HG03064 (cell line): ENCODE measurements around the gene PTH2R.
"Not testable (repeated sequence)": the region's sequence is repeated elsewhere in the genome, so short reads cannot be mapped to it uniquely, and the experiment has no call there.

ENCODE experiments used
- ATAC-seq: cut with Tn5 transposase; IDR thresholded peaks from one replicate; pipeline ENCODE4 v1.9.1; 2021; ENCODE audit warnings: low read depth; ENCODE audit not compliant: unreplicated experiment

PTH2R gene

DNA sequence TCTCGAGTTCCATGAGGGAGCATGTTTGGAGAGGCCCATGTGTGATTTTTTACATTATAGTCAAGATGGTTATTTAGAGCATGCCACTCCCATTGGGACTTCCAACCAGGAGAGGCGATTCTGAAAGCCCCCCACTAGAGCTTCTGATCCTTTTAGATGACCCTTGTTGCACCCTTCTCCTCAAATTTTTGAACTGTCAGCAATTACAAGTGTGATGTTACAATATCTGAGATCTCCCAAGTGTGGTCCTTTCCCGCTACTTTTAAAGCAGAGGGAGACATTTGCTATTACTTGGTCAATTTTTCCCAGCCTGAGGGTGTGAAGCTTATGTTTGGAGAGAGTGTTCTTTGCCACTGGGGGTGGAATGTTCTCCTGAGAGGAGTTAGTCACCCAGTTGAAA, 16.7 kb upstream of the PTH2R start:
- no peak for ATAC-seq

- ATAC-seq: no peak
Observed at GRCh38 chr2:208392300-208392699, 14.3 kb upstream of the PTH2R start.

DNA sequence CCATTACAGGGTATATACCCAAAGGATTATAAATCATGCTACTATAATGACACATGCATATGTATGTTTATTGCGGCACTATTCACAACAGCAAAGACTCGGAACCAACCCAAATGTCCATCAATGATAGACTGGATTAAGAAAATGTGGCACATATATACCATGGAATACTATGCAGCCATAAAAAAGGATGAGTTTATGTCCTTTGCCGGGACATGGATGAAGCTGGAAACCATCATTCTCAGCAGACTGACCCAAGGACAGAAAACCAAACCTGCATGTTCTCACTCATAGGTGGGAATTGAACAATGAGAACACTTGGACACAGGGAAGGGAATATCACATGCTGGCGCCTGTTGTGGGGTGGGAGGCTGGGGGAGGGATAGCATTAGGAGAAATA, 9.8 kb upstream of the PTH2R start:
- ATAC-seq: not testable (repeated sequence)

DNA sequence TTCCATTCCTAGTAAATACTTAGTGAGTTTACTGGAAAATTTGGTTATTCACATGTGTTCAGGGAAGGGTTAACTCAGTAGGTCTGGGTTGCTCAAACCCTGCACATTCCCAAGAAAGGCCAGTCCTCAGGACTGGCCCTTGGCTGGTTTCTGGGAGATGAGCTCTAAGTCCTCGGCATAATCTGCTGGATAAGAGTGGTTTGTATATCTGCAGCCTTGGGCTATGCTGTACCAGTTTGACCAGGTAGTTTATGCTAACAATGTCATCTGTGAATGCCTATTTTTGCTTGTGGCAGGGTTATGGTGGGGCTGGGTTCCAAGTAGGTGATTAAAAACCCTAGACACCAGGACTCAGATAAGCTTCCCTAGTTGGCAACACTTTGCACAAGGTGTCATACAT, 7.4 kb upstream of the PTH2R start:
- ATAC-seq: no peak

GRCh38 chr2:208407667-208408066, 1.1 kb downstream of the PTH2R start:
- ATAC-seq: no peak

GRCh38 chr2:208413931-208414330, 7.3 kb downstream of the PTH2R start:
- no peak for ATAC-seq

- no peak for ATAC-seq
Observed at GRCh38 chr2:208415255-208415654, 8.7 kb downstream of the PTH2R start.

DNA sequence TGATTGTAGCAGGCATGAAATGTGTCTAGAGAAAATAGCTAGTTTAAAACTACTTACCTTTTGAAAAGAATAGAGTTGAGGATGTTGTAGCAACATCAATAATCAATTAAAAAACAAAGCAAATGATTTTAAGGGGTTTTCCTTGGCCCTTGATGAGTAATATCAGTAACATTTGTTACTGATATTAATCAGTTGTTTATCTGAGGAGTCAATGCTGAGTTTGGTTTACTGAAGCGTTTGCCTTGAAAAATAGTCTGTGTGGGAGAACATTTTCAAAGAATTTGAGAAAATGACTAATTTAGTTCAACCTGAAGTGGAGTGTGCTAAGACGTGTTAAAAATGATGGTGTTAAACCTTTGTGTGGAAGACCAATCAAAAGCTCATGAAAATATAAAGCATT, 9.3 kb downstream of the PTH2R start:
- no peak for ATAC-seq

- ATAC-seq: no peak
Observed at GRCh38 chr2:208426412-208427045, 19.9 kb downstream of the PTH2R start.

GRCh38 chr2:208437755-208438154, 31.2 kb downstream of the PTH2R start:
- ATAC-seq: no peak

DNA sequence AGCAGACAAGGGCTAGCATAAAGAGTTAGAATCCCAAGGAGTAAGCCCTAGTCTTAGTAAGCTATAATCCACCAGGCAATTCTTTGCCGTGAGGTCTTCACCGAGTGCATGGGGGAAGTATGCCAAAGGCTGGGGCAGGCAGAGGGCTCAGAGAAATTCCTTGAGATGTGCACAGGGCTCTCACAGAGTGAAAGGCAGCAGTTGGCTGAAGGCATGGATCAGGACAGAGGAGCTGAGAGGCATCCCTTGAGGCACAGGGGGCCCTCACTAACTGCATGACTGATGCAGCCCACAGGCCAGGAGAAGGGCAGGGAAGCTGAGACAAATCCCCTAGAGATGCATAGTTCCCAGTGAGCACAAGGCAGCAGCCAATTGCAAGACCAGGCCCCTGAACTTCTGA, 34.1 kb downstream of the PTH2R start:
- ATAC-seq: no peak

DNA sequence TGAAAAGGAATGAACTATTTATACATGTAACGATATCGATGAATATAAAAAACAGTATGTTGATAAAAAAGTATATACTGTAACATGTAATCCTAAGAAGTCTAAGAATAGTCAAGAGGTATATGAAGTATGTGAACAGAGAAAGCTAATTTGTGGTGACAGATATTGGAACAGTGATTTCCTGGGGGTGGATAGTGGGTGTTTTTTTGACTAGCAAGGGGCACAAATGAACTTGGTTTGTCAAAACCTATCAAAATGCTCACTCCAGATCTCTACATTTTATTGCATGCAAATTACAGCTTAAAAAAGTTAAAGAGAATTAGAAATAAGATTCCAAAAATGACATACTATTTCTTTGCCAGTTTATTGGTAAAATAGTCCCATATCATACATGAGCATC, 35.4 kb downstream of the PTH2R start:
- ATAC-seq: no peak

GRCh38 chr2:208447447-208447846, 40.9 kb downstream of the PTH2R start:
- not testable (repeated sequence) for ATAC-seq

DNA sequence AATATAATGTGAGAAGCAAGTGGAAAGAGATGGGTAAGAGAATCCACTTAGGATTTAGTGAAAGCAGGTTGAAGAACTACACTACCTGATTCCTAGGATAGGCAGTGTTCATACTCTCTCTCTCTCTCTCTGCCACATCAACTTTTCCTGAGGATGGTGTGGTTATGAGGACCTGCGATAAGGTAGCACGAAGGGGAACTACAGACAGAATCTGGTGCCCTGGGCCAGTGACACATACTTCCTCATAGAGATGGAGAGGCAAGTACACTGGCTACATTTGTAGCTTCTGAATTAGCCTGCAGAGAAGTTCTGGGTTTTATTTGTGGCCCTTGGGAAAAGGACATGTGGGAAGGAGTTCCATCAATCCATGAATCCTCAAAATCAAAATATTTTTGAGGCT, 44.5 kb downstream of the PTH2R start:
- ATAC-seq: no peak

DNA sequence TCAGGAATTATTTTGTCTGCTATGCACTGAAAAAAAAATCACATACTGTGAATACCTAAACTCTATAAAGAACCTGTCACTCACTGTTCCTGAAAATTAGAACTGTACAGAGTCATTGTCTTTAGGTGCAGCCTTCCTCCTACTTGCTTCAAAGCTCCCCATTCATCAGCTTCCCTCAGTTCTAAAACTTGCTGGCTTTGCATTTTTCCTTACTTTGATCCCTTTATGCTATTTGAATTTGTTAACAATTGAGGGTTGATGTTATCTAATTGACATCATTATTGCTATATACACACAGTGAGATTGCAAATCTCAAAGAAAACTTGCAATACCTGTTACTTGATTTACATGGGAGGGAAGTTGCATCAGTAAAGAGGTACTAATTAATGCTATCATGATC, 48.3 kb downstream of the PTH2R start:
- ATAC-seq: no peak

DNA sequence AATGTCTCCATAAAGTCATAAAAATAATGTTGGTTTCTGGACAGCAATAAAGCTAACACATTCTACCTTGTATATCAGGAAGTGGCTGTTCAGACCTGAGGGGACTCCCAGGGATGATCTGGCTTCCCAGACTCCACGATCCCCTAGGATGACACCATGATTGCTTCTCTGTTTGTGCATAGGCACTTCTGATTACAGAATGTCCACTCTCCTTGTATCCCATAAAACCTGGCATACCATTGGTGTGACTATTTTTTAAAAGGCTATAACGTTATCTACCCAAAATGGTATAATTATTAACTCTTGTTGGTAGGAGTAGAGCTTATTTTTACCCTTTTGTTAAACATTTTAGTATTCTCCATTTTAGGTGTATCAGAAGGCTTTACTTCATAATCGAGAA, 57.1 kb downstream of the PTH2R start:
- ATAC-seq: no peak

- no peak for ATAC-seq
Observed at GRCh38 chr2:208464205-208464604, 57.6 kb downstream of the PTH2R start.

DNA sequence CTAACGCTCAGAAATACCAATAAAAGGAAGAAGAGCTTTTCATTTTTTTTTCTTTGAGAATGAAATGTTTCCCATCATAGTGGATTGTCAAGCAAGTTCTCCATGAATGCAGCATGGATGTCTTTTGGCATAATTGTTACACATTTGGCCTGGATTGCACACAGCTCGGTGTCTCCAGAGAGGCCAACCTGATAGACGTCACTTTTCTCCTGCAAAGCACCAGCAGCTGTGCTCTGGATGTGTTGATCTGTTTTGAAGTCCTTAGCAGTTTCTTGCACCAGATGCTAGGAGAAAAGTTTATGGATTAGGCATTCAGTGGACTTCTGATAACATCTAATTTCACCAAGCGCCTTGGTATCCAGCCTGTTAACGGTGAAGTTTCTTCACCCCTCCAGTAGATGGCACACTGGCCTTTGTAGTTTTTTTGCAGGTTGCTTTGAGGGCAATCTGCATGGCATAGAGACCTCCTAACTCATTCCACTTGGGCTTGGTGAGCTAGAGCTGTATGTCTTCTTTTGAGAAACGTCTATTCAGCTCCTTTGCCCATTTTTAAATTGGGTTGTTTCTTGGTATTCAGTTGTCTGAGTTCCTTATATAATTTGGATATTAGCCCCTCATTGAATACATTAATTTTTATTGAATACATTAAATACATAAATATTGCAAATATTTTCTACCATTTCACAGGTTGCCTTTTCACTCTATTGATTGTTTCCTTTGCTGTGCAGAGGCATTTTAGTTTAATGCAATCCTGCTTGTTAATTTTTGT, 59.7 kb downstream of the PTH2R start:
- peak; percentile 75 for ATAC-seq

- no peak for ATAC-seq
Observed at GRCh38 chr2:208466920-208467298, 60.3 kb downstream of the PTH2R start.

DNA sequence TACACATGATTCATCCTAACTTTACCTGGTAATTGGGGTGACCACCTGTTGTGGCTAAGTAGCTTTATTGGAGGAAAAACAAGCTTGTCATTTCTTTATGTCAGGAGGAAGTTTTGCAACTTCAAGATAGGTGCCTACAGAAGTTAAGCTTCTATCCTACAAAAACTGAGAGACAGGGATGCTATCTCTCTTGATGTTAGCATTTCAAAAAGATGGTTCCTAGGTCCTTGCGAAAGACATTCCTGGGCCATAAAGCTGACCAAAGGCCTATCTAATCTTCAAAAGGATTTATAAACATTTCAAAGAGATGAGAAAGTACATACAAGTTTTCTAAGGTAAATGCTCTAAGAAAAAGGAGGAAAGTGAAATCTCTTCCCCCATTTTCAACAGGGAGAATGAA, 61.0 kb downstream of the PTH2R start:
- ATAC-seq: no peak

- ATAC-seq: no peak
Observed at GRCh38 chr2:208477741-208478140, 71.1 kb downstream of the PTH2R start.

DNA sequence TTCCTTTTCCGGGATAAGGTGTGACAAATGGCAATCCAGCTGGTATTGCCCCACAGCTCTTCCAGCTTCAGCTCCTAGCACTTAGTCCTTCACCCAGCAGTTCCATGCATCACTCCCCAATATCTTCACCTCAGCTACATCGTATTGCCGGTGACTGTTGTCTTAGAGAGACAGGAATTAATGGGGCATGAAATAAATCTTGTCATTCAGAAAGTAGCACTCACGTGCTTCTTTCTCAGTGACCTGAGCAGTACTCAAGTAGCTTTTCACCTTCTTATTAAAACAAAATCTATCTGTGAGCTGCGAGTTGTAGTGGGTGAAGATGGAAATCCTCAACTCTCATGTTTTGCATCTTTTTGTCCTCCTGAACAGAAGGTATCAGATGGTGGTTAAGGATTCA, 72.8 kb downstream of the PTH2R start:
- no peak for ATAC-seq
